Neuronal stem cell (in vitro differentiated cells): Measurements from ENCODE around the gene NOS1.

ENCODE experiments used
- DNase-seq: peaks from one replicate; pipeline ENCODE4 v3.0.0-alpha.2; 2013; ENCODE audit warnings: low spot score
- H2AFZ ChIP-seq: one replicate; pipeline ENCODE4 v1.6.1; 2013; ENCODE audit warnings: mild to moderate bottlenecking, low read length, inconsistent platforms
- H2AK5ac ChIP-seq: 2 replicates; pipeline ENCODE4 v1.6.1; 2013; ENCODE audit warnings: low read depth, mild to moderate bottlenecking, inconsistent platforms, low read length, moderate library complexity, mixed read lengths
- H2BK120ac ChIP-seq: 2 replicates; pipeline ENCODE4 v1.6.1; 2013; ENCODE audit warnings: low read depth, mild to moderate bottlenecking, inconsistent platforms, low read length, moderate library complexity, mixed read lengths
- H2BK12ac ChIP-seq: one replicate; pipeline ENCODE4 v1.6.1; 2013; ENCODE audit warnings: low read length, inconsistent platforms
- H2BK15ac ChIP-seq: 2 replicates; pipeline ENCODE4 v1.6.1; 2013; ENCODE audit warnings: mild to moderate bottlenecking, low read length, inconsistent platforms, mixed read lengths
- H2BK5ac ChIP-seq: one replicate; pipeline ENCODE4 v1.6.1; 2013; ENCODE audit warnings: inconsistent platforms, mild to moderate bottlenecking, low read length, moderate library complexity
- H3K14ac ChIP-seq: one replicate; pipeline ENCODE4 v1.6.1; 2013; ENCODE audit warnings: low read length, inconsistent platforms
- H3K18ac ChIP-seq: 2 replicates; pipeline ENCODE4 v1.6.1; 2013; ENCODE audit warnings: low read length, inconsistent platforms
- H3K23ac ChIP-seq: 2 replicates; pipeline ENCODE4 v1.6.1; 2013; ENCODE audit warnings: low read depth, mild to moderate bottlenecking, mixed read lengths, low read length, inconsistent platforms; ENCODE audit not compliant: poor library complexity
- H3K27ac ChIP-seq: replicated peaks from 3 replicates; pipeline ENCODE4 v1.5.1; 2013; ENCODE audit warnings: low read length, inconsistent platforms
- H3K27me3 ChIP-seq, 3 experiments: 2 replicates each; pipeline ENCODE4 v1.6.1; 2013; ENCODE audit warnings: low read length in 3 of 3, mild to moderate bottlenecking in 2 of 3, inconsistent platforms in 1 of 3, low read depth in 1 of 3, mixed read lengths in 1 of 3, moderate library complexity in 1 of 3; ENCODE audit not compliant: control insufficient read depth in 3 of 3, insufficient read depth in 3 of 3
- H3K36me3 ChIP-seq, 2 donors: replicated peaks in 1 of 2; 2 replicates each; pipeline ENCODE4 v1.6.1; 2013; ENCODE audit warnings: low read length in 2 of 2; ENCODE audit not compliant: control insufficient read depth in 2 of 2, insufficient read depth in 2 of 2
- H3K4ac ChIP-seq: 2 replicates; pipeline ENCODE4 v1.6.1; 2013; ENCODE audit warnings: inconsistent platforms, mild to moderate bottlenecking, low read length, moderate library complexity
- H3K4me1 ChIP-seq, 2 donors: 1 replicate in 1 of 2; 2 replicates in 1 of 2; pipeline ENCODE4 v1.6.1; 2013; ENCODE audit warnings: low read length in 2 of 2, low read depth in 1 of 2; ENCODE audit not compliant: control insufficient read depth in 2 of 2, insufficient read depth in 1 of 2
- H3K4me2 ChIP-seq: one replicate; pipeline ENCODE4 v1.6.1; 2013; ENCODE audit warnings: mild to moderate bottlenecking, low read length, inconsistent platforms; ENCODE audit not compliant: insufficient read depth, poor library complexity, severe bottlenecking
- H3K4me3 ChIP-seq, 2 donors: 2 replicates each; pipeline ENCODE4 v1.5.1; 2013; ENCODE audit warnings: low read length in 2 of 2, mild to moderate bottlenecking in 2 of 2, inconsistent platforms in 1 of 2, moderate library complexity in 1 of 2
- H3K79me1 ChIP-seq: one replicate; pipeline ENCODE4 v1.6.1; 2013; ENCODE audit warnings: low read depth, mild to moderate bottlenecking, inconsistent platforms, low read length, moderate library complexity
- H3K9ac ChIP-seq: one replicate; pipeline ENCODE4 v1.6.1; 2013; ENCODE audit warnings: mild to moderate bottlenecking, low read depth, low read length, inconsistent platforms; ENCODE audit not compliant: poor library complexity
- H3K9me3 ChIP-seq, 2 donors: replicated peaks in 1 of 2; 2 replicates each; pipeline versions ENCODE3 to v1.6.1; 2013; ENCODE audit warnings: low read length in 2 of 2, mild to moderate bottlenecking in 2 of 2, inconsistent platforms in 1 of 2, low read depth in 1 of 2, mixed read lengths in 1 of 2, moderate library complexity in 1 of 2; ENCODE audit not compliant: control insufficient read depth in 2 of 2, insufficient read depth in 1 of 2
- H4K8ac ChIP-seq: one replicate; pipeline ENCODE4 v1.6.1; 2013; ENCODE audit warnings: low read depth, mild to moderate bottlenecking, inconsistent platforms, low read length, moderate library complexity
- H4K91ac ChIP-seq: one replicate; pipeline ENCODE4 v1.6.1; 2013; ENCODE audit warnings: low read length, low read depth, mild to moderate bottlenecking, inconsistent platforms; ENCODE audit not compliant: poor library complexity
- WGBS, 2 donors: extraction: QIAGEN DNeasy Blood & Tissue Kit; methylation state at CpG; one replicate each; pipeline ENCODE4 v1.1.7; 2013; ENCODE audit warnings: missing lambda C conversion rate in 2 of 2, mixed read lengths in 1 of 2; ENCODE audit not compliant: insufficient read length in 2 of 2, insufficient replicate concordance in 1 of 2; ENCODE audit errors: extremely low coverage in 2 of 2; 5-methylcytosine and 5-hydroxymethylcytosine counted together

Gene NOS1

DNA sequence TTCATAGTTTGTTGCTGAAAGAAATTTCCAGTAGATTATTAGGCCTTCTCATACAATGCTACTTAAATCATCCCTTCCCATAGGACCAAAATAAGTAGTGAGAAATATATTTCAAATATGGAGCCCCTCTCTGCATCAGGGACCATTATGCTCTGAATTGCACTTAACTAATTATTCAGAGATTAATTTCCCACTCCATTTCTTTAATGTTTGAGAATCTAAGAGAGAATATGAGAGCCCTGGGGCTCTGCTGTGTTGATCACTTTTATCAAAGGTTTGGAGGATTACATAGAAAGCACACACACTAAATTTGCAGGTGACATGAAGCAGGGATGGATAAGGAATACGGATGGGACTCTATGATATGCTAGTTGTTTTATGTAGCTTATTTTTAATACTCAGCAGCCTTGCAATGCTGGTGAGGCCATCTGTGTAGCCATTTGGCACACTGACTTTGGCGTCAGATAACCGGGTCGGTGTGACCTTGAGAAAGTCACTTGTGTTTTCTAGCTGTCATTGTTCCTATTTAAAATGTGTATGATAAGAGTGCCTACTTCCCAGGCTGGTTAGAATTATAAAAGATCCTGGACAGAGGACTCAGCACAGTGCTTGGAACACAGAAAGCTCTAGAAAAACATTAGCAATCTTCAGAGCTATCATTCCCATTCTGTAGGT is 121.2 kb downstream of the NOS1 start:
- Histone ChIP-seq H4K8ac (no peak overlapping the region), H3K4me3 (no peak overlapping the region), H3K4me2 (no peak overlapping the region), H3K9me3 (no peaks in the 10 kb centered on the region), H3K27ac (no peak overlapping the region), H2AFZ (no peak overlapping the region), H3K4me1 (peaks cover 0 to 3% of the 10 kb centered on the region in 2 donors), H2AK5ac (no peak overlapping the region), H4K91ac (no peak overlapping the region), H2BK120ac (no peak overlapping the region), H2BK15ac (no peak overlapping the region), H3K4ac (no peak overlapping the region), H3K18ac (no peak overlapping the region), H2BK12ac (no peak overlapping the region), H3K9ac (no peak overlapping the region), H3K14ac (no peak overlapping the region), H3K79me1 (no peaks in the 10 kb centered on the region), H2BK5ac (no peak overlapping the region), H3K36me3 (no peaks in the 10 kb centered on the region), H3K23ac (no peak overlapping the region), H3K27me3 (peaks cover 0 to 20% (median 2%) of the 10 kb centered on the region in 3 experiments)
- no CpG with 5 or more reads among the region's 4 CpGs for WGBS, 2 donors
- DNase-seq = no peak

DNA sequence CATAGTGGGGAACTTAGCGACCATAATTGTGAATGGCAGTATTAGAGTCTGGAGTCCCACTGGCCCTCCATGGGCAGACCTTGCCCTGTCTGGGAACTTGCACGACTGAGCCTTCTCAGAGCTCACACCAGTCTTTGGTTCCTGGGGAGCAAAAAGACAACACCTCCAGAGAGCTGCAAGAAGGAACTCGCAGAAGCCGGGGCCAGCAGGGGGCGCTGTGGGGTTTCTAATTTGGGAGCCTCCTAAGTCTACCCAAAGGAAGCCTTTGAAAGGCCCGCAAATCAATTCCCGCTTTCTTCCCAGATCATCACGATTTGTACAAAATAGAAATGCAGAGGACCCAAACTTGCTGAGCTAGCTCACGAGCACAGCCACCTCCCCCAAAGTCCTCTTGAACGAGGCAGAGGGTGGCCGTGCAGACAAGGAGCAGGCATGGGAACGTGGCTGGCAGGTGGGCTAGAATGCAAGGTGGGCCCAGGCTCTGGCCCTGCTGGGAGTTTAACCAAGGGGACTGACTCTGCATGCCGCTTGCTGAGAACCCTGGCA is 124.9 kb downstream of the NOS1 start:
- Histone ChIP-seq H2BK120ac (no peak overlapping the region), H2BK15ac (peak overlapping the region; percentile 10), H3K4me3 (peak overlapping the region in 1 of 2 donors; percentile 4), H2AFZ (peak overlapping the region; percentile 63), H3K27me3 (peaks cover 0 to 20% (median 2%) of the 10 kb centered on the region in 3 experiments), H4K91ac (no peak overlapping the region), H3K14ac (peak overlapping the region; percentile 48), H3K18ac (peak overlapping the region; percentile 68), H3K4ac (no peak overlapping the region), H2BK5ac (no peak overlapping the region), H3K79me1 (no peaks in the 10 kb centered on the region), H2BK12ac (no peak overlapping the region), H3K9ac (no peak overlapping the region), H3K23ac (no peak overlapping the region), H3K27ac (no peak overlapping the region), H3K9me3 (no peaks in the 10 kb centered on the region), H3K36me3 (no peaks in the 10 kb centered on the region), H3K4me1 (peaks cover 0 to 3% of the 10 kb centered on the region in 2 donors), H4K8ac (no peak overlapping the region), H2AK5ac (no peak overlapping the region), H3K4me2 (peak overlapping the region; percentile 32)
- DNase-seq = peak; percentile 86
- WGBS, 2 donors = no CpG with 5 or more reads among the region's 13 CpGs

DNA sequence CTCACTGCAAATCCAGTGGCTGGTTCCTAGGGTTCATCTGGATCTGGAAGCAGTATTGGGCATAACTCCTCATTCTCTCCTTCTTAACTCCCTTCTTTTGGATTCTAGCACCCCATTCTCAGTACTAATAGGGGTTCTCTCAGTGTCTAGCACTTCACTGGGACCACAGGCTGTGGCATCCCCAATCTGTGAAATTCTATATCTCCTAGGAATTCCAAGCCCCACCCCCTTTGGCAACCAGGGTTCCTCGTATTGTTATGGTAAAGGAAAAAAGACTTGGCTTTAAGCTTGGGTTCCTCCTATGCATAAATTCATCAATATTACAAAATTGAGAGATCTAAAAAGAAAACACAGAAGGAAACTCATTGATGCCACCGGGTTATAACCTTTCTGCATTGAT is 126.2 kb downstream of the NOS1 start:
- no peak overlapping the region for H3K4me3 ChIP-seq
- H3K4ac ChIP-seq = no peak overlapping the region
- no peak overlapping the region for H2BK120ac ChIP-seq
- H3K27me3 ChIP-seq = peaks cover 0 to 22% (median 2%) of the 10 kb centered on the region in 3 experiments
- no peak overlapping the region for H2AK5ac ChIP-seq
- H2BK12ac ChIP-seq = no peak overlapping the region
- H3K27ac ChIP-seq = no peak overlapping the region
- H2BK15ac ChIP-seq = no peak overlapping the region
- H3K4me2 ChIP-seq = no peak overlapping the region
- WGBS, 2 donors = no CpG with 5 or more reads among the region's 2 CpGs
- H3K23ac ChIP-seq = no peak overlapping the region
- no peak overlapping the region for H2BK5ac ChIP-seq
- no peaks in the 10 kb centered on the region for H3K79me1 ChIP-seq
- DNase-seq = no peak
- no peak overlapping the region for H3K18ac ChIP-seq
- H3K14ac ChIP-seq = no peak overlapping the region
- H3K9me3 ChIP-seq = no peaks in the 10 kb centered on the region
- H3K9ac ChIP-seq = no peak overlapping the region
- no peak overlapping the region for H4K8ac ChIP-seq
- peaks cover 0 to 3% of the 10 kb centered on the region in 2 donors for H3K4me1 ChIP-seq
- no peak overlapping the region for H2AFZ ChIP-seq
- H4K91ac ChIP-seq = no peak overlapping the region
- no peaks in the 10 kb centered on the region for H3K36me3 ChIP-seq

DNA sequence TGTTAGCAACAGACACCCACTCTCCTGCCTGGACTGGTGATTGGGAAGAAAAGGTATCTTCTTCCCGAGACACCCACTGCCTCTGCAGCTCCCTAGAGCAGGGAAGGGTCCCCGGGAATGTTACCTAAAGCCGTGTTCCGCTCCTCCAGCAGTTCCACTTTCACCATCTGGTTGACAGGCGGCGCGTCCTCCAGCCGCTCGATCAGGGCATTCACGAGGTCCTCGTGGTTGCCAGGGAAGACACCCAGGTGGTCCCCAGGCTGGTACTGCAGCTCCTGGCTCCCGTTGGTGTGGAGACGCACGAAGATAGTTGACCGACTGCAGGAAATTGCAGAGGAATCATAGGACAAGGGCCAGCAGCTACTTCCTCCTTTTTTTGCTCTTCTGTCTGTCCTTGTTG is 127.0 kb downstream of the NOS1 start:
- Histone ChIP-seq H3K36me3 (no peaks in the 10 kb centered on the region), H2BK12ac (no peak overlapping the region), H3K18ac (peak overlapping the region; percentile 44), H3K9ac (no peak overlapping the region), H2BK5ac (no peak overlapping the region), H3K4ac (no peak overlapping the region), H4K8ac (no peak overlapping the region), H3K79me1 (no peaks in the 10 kb centered on the region), H2AFZ (no peak overlapping the region), H3K14ac (no peak overlapping the region), H3K4me1 (peaks cover 0 to 3% of the 10 kb centered on the region in 2 donors), H3K23ac (no peak overlapping the region), H3K27me3 (peaks cover 0 to 16% (median 2%) of the 10 kb centered on the region in 3 experiments), H2BK120ac (no peak overlapping the region), H3K9me3 (no peaks in the 10 kb centered on the region), H2AK5ac (no peak overlapping the region), H3K4me3 (no peak overlapping the region), H3K4me2 (no peak overlapping the region), H4K91ac (no peak overlapping the region), H2BK15ac (no peak overlapping the region), H3K27ac (no peak overlapping the region)
- no CpG with 5 or more reads among the region's 15 CpGs for WGBS, 2 donors
- no peak for DNase-seq
